ENCODE results near the gene PCED1B.

PCED1B gene

GRCh38 chr12:47160316-47161244 is 81.2 kb downstream of the PCED1B start:
- ATAC-seq = no peak
- TF ChIP-seq ESRRG (CRISPR knock-in tag; IDR thresholded peaks at IDR 0.05) = no peak

- ATAC-seq = no peak
- TF ChIP-seq CREB5 (CRISPR knock-in tag; IDR thresholded peaks at IDR 0.05; ENCODE audit: low read depth) (no peak), TOX (CRISPR knock-in tag; IDR thresholded peaks at IDR 0.05; ENCODE audit: borderline replicate concordance) (no peak), CSDC2 (CRISPR knock-in tag; IDR thresholded peaks at IDR 0.05) (no peak), ZC3H10 (CRISPR knock-in tag; IDR thresholded peaks at IDR 0.05) (no peak), CSRNP3 (CRISPR knock-in tag; IDR thresholded peaks at IDR 0.05) (no peak), PATZ1 (CRISPR knock-in tag; IDR thresholded peaks at IDR 0.05; ENCODE audit: borderline replicate concordance) (no peak), ARNTL (CRISPR knock-in tag; IDR thresholded peaks at IDR 0.05; ENCODE audit: borderline replicate concordance, low read depth) (no peak), ISL1 (CRISPR knock-in tag; IDR thresholded peaks at IDR 0.05) (no peak), RARB (CRISPR knock-in tag; IDR thresholded peaks at IDR 0.05) (no peak), ESRRG (CRISPR knock-in tag; IDR thresholded peaks at IDR 0.05) (no peak), ZNF8 (CRISPR knock-in tag; IDR thresholded peaks at IDR 0.05) (no peak), BACH2 (CRISPR knock-in tag; IDR thresholded peaks at IDR 0.05; ENCODE audit: borderline replicate concordance) (no peak), POU6F1 (CRISPR knock-in tag; IDR thresholded peaks at IDR 0.05; ENCODE audit: borderline replicate concordance, low read depth) (no peak)
Measured at GRCh38 chr12:47164116-47164515, 84.7 kb downstream of the PCED1B start.

GRCh38 chr12:47164724-47165439 is 85.5 kb downstream of the PCED1B start:
- no peak for ATAC-seq
- TF ChIP-seq OSR1 (CRISPR knock-in tag; IDR thresholded peaks at IDR 0.05) = no peak
- TF ChIP-seq TCF4 (CRISPR knock-in tag; IDR thresholded peaks at IDR 0.05; ENCODE audit: borderline replicate concordance) = no peak
- no peak for TF ChIP-seq ARNTL (CRISPR knock-in tag; IDR thresholded peaks at IDR 0.05; ENCODE audit: borderline replicate concordance, low read depth)
- no peak for TF ChIP-seq POU6F1 (CRISPR knock-in tag; IDR thresholded peaks at IDR 0.05; ENCODE audit: borderline replicate concordance, low read depth)
- TF ChIP-seq PATZ1 (CRISPR knock-in tag; IDR thresholded peaks at IDR 0.05; ENCODE audit: borderline replicate concordance) = no peak
- no peak for TF ChIP-seq CREB5 (CRISPR knock-in tag; IDR thresholded peaks at IDR 0.05; ENCODE audit: low read depth)
- TF ChIP-seq BACH2 (CRISPR knock-in tag; IDR thresholded peaks at IDR 0.05; ENCODE audit: borderline replicate concordance) = no peak
- TF ChIP-seq TOX (CRISPR knock-in tag; IDR thresholded peaks at IDR 0.05; ENCODE audit: borderline replicate concordance) = no peak
- TF ChIP-seq ZFP30 (CRISPR knock-in tag; IDR thresholded peaks at IDR 0.05) = no peak
- no peak for TF ChIP-seq ZNF70 (CRISPR knock-in tag; IDR thresholded peaks at IDR 0.05)
- no peak for TF ChIP-seq SNAI2 (CRISPR knock-in tag; IDR thresholded peaks at IDR 0.05)
- TF ChIP-seq ISL1 (CRISPR knock-in tag; IDR thresholded peaks at IDR 0.05) = no peak
- no peak for TF ChIP-seq ZNF8 (CRISPR knock-in tag; IDR thresholded peaks at IDR 0.05)
- no peak for TF ChIP-seq GLIS3 (CRISPR knock-in tag; IDR thresholded peaks at IDR 0.05)
- TF ChIP-seq CSDC2 (CRISPR knock-in tag; IDR thresholded peaks at IDR 0.05) = no peak
- no peak for TF ChIP-seq TSHZ2 (CRISPR knock-in tag; IDR thresholded peaks at IDR 0.05)
- TF ChIP-seq ESRRG (CRISPR knock-in tag; IDR thresholded peaks at IDR 0.05) = no peak
